ENCODE data around the gene ATG7. TPM values are rescaled to one million over a fixed set of nuclear protein-coding genes. Genes with fewer than 3 reads are reported as not detected.

Gene ATG7
- total RNA-seq, 1 donor from 2014 or later, result 40.3 TPM

DNA sequence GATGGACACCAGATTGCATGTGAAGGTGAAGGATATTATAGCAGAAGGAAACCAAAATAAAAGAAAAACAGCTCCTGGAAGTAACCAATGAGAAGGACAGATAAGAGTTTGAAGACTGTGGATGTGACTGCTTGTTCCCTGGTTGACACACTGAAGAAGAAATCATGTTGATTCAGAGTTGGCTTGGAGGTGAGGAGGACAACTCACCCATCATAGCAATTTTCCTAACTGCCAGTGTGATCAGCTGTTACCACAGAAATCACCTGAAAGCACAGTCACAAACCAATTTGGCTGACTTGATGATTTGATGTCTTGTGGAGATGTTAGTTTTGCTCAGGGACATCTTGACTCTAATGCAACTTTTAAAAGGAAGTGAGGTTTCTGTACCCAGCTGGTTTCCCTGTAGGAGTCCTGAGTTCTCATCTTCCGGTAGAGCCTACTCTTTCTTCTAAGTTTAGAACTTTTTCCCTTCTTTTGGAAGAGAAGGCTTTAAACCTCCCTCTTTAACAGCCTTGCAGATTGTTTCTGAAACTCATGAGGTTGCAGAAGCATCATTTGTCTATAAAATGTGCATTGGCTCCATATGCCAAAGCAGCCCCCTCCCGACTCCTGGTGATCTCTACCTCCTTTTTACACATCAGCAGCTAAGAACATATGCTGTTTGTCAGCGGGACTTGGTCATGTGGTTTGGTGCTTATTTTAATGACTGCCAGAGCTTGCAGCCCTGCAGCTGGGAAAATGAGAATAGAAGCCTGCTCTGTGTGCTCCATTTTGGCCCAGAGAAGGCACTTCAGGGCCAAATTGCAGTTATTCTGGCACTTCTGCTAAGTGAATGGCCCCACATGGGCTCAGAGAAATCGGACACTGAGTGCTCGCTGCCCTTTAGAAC, 10.3 kb downstream of the ATG7 start:
- Mint-ChIP-seq H3K9me3 (no peaks in the 10 kb centered on the region), H3K4me1 (peaks cover 7% of the 10 kb centered on the region), H3K36me3 (peaks cover 7% of the 10 kb centered on the region), H3K4me3 (no peak overlapping the region), H3K27ac (peak overlapping the region; percentile 14), H3K27me3 (ENCODE audit: low read depth) (no peaks in the 10 kb centered on the region)
- no peak for DNase-seq (ENCODE audit: low spot score in 2 of 2, unreplicated experiment in 2 of 2)
- TF ChIP-seq, protein P1, sequence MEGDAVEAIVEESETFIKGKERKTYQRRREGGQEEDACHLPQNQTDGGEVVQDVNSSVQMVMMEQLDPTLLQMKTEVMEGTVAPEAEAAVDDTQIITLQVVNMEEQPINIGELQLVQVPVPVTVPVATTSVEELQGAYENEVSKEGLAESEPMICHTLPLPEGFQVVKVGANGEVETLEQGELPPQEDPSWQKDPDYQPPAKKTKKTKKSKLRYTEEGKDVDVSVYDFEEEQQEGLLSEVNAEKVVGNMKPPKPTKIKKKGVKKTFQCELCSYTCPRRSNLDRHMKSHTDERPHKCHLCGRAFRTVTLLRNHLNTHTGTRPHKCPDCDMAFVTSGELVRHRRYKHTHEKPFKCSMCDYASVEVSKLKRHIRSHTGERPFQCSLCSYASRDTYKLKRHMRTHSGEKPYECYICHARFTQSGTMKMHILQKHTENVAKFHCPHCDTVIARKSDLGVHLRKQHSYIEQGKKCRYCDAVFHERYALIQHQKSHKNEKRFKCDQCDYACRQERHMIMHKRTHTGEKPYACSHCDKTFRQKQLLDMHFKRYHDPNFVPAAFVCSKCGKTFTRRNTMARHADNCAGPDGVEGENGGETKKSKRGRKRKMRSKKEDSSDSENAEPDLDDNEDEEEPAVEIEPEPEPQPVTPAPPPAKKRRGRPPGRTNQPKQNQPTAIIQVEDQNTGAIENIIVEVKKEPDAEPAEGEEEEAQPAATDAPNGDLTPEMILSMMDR (IDR thresholded peaks at IDR 0.05; ENCODE audit: unreplicated experiment), result no peak

DNA sequence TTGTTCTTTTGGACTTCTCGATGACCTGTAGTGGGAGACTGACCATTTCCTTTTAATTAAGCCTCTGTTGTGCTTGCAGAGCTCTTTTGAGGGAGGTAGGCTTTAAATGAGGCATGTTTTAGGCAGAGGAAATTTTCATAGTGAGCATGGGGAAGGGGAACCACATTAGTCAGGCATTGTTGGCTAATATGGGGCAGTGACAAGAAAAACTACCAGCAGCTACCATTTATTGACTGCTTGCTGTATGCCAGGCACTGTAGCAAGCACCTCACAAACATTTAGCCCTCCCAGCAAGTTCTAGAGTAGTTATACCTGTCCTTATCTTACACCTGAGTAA, 10.9 kb downstream of the ATG7 start:
- Mint-ChIP-seq H3K9me3 (no peaks in the 10 kb centered on the region), H3K4me1 (peaks cover 11% of the 10 kb centered on the region), H3K36me3 (peaks cover 4% of the 10 kb centered on the region), H3K27ac (peak overlapping the region; percentile 14), H3K27me3 (ENCODE audit: low read depth) (no peaks in the 10 kb centered on the region), H3K4me3 (no peak overlapping the region)
- DNase-seq (ENCODE audit: low spot score in 2 of 2, unreplicated experiment in 2 of 2), result no peak
- TF ChIP-seq, protein P1 (IDR thresholded peaks at IDR 0.05; ENCODE audit: unreplicated experiment), result no peak

DNA sequence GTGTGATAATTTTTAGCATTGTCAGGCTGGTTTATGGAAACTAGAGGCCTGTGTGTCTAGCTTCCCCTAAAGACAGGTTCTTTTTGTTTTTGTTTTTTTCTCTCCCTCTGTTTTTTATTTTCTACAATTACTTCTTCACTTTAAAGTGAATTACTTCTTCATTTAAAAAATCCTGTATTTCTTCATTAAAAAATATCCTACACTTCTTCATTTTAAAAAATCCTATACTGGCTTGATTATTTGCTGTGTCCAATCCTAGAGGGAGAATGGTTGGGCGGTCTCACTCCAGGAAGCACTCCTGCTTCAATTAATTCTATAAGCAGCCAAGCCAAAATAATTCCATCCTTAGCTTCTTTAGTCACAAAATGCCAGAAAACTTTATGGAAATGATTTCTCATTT, 11.8 kb downstream of the ATG7 start:
- Mint-ChIP-seq H3K27ac (no peak overlapping the region), H3K36me3 (peaks cover 3% of the 10 kb centered on the region), H3K4me3 (no peak overlapping the region), H3K4me1 (peaks cover 17% of the 10 kb centered on the region), H3K27me3 (ENCODE audit: low read depth) (no peaks in the 10 kb centered on the region), H3K9me3 (no peaks in the 10 kb centered on the region)
- TF ChIP-seq, protein P1 (IDR thresholded peaks at IDR 0.05; ENCODE audit: unreplicated experiment), result no peak
- no peak for DNase-seq (ENCODE audit: low spot score in 2 of 2, unreplicated experiment in 2 of 2)

DNA sequence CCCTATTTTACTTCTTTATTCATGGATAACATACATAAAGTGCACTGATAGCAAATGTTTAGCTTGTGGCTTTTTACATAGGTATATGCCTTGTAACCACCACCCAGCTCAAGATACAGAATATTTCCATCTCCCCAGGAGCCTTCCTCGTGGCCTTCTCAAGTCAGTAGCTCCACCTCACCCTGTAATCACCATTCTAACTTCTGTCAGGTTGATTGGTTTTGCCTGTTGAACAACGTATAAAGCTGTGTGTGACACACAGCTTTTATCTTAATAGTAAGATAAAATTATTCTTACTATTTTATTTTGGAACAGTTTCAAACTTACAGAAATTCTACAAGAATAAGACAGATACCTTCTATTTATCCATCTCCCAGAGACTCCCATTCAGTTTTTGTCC, 13.3 kb downstream of the ATG7 start:
- Mint-ChIP-seq H3K27ac (no peak overlapping the region), H3K9me3 (no peaks in the 10 kb centered on the region)

DNA sequence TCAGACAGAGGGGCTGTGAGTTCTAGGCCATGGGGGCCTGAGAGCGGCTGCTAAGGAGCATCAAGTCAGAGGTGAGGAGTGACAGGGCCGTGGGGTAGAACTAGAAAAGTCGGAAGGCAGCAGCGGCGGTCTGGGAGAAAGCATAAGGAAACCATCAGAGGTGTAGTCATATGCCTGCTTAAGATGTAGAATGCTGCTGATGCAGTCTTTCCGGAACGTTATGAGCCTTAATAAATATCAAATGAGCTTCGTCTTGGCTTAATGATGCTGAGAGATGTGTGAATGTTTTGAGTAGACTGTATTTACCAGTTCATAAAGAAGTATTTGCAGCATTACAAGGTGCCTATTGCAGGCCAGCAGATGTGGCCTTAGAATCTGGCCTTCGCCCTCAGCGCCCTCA, 15.2 kb downstream of the ATG7 start:
- peaks cover 3% of the 10 kb centered on the region for H3K36me3 Mint-ChIP-seq
- TF ChIP-seq, protein P1 (IDR thresholded peaks at IDR 0.05; ENCODE audit: unreplicated experiment), result no peak
- no peak for DNase-seq (ENCODE audit: low spot score in 2 of 2, unreplicated experiment in 2 of 2)
- no peak overlapping the region for H3K4me3 Mint-ChIP-seq
- peak overlapping the region; percentile 70 for H3K27ac Mint-ChIP-seq
- H3K4me1 Mint-ChIP-seq, result peaks cover 19% of the 10 kb centered on the region
- no peaks in the 10 kb centered on the region for H3K27me3 Mint-ChIP-seq (ENCODE audit: low read depth)
- H3K9me3 Mint-ChIP-seq, result no peaks in the 10 kb centered on the region

More for the DNA sequence above, 13.3 kb downstream of the ATG7 start:
- H3K4me3 Mint-ChIP-seq, result no peak overlapping the region
- DNase-seq (ENCODE audit: low spot score in 2 of 2, unreplicated experiment in 2 of 2), result no peak
- TF ChIP-seq, protein P1 (IDR thresholded peaks at IDR 0.05; ENCODE audit: unreplicated experiment), result no peak
- no peaks in the 10 kb centered on the region for H3K36me3 Mint-ChIP-seq
- peaks cover 19% of the 10 kb centered on the region for H3K4me1 Mint-ChIP-seq
- H3K27me3 Mint-ChIP-seq (ENCODE audit: low read depth), result no peaks in the 10 kb centered on the region
